Spinal cord (tissue), 10 donors: Measurements from ENCODE around the gene SMARCA5. TPM values are rescaled to one million over a fixed set of nuclear protein-coding genes. Genes with fewer than 3 reads are reported as not detected.
A peak's percentile ranks its signal among the peaks of the same experiment; 100 is the strongest.

Source experiments
- DNase-seq, 6 donors: peaks; one replicate each; pipeline versions ENCODE4 v3.0.0 to v3.0.0-alpha.2; 2013 to 2015; ENCODE audit warnings: low spot score in 6 of 6, low read depth in 4 of 6
- H3K27ac ChIP-seq: one replicate; pipeline ENCODE4 v1.5.1; 2013; ENCODE audit warnings: low read depth, low read length, control low read depth
- H3K27me3 ChIP-seq: one replicate; pipeline ENCODE4 v1.6.1; 2013; ENCODE audit warnings: low read length; ENCODE audit not compliant: control insufficient read depth, insufficient read depth
- H3K36me3 ChIP-seq: one replicate; pipeline ENCODE4 v1.6.1; 2013; ENCODE audit warnings: low read length; ENCODE audit not compliant: control insufficient read depth, insufficient read depth
- H3K4me1 ChIP-seq: one replicate; pipeline ENCODE4 v1.6.1; 2013; ENCODE audit warnings: low read length; ENCODE audit not compliant: control insufficient read depth, insufficient read depth
- H3K4me3 ChIP-seq: one replicate; pipeline ENCODE4 v1.5.1; 2013; ENCODE audit warnings: low read depth, low read length, control low read depth
- H3K9me3 ChIP-seq: one replicate; pipeline ENCODE4 v1.6.1; 2013; ENCODE audit warnings: low read length; ENCODE audit not compliant: control insufficient read depth, insufficient read depth
- whole genome bisulfite sequencing: methylation state at CpG from one replicate; pipeline ENCODE4 v1.1.5; 2013; ENCODE audit warnings: missing lambda C conversion rate; ENCODE audit not compliant: insufficient coverage; 5-methylcytosine and 5-hydroxymethylcytosine counted together
- polyA plus RNA-seq, 2 donors: library from polyadenylated mRNA; unstranded; fragments of 120-200 nt; gene quantifications; one replicate each; pipeline ENCODE4 v1.2.1, GENCODE V29; 2013; ENCODE audit not compliant: insufficient read length in 2 of 2
- total RNA-seq, 2 donors: library from RNA; depleted of rRNA in 1 of 2; stranded (reverse); fragments of 120-200 nt in 1 of 2; fragments of >200 nt in 1 of 2; gene quantifications; one replicate each; pipeline versions ENCODE4 v1.2.3 to v1.2.4, GENCODE V29; 2013 to 2014
- donor health status: healthy.

SMARCA5 gene
- total and polyA plus RNA-seq, 4 donors = 52.2 to 106 (median 81.3) TPM

DNA sequence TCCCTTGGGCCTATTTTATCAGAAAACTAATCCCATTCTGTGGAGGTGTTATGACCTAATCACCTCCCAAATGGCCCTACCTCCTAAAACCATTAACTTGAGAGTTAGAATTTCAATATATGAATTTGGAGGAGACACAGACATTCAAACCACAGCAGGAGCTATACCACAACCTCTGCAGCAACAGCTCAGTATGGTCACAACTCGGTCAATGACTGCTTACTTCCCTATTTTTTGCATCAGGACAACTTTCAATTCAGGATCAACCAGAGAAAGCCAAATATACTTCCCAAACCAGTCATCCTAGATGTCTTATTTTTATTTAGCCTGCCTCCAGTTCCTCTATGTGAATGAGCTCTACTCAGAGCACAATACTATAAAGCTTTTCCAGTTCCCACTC, 11.3 kb upstream of the SMARCA5 start:
- 86% methylated on average over 1 of the region's 1 CpG for WGBS

DNA sequence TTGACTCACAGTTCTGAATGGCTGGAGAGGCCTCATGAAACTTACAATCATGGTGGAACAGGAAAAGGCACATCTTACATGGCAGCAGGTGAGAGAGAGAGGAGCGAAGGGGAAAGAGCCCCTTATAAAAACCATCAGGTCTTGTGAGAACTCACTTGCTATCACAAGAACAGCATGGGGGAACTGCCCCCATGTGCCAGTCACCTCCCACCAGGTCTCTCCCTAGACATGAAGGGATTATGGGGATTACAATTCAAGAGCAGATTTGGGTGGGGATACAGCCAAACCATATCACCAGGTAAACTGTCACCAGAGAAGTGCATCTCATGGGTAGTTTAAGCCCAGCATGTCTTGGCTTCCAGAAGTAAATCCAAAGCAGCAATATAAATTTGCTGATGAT, 7.5 kb upstream of the SMARCA5 start:
- H3K27me3 ChIP-seq = no peaks in the 10 kb centered on the region
- no CpG with 5 or more reads among the region's 1 CpG for WGBS

More for the DNA sequence above, 11.3 kb upstream of the SMARCA5 start:
- no peaks in the 10 kb centered on the region for H3K4me1 ChIP-seq
- no peak for DNase-seq
- no peaks in the 10 kb centered on the region for H3K36me3 ChIP-seq
- H3K27ac ChIP-seq = no peak overlapping the region
- H3K27me3 ChIP-seq = no peaks in the 10 kb centered on the region
- no peak overlapping the region for H3K4me3 ChIP-seq
- no peaks in the 10 kb centered on the region for H3K9me3 ChIP-seq

DNA sequence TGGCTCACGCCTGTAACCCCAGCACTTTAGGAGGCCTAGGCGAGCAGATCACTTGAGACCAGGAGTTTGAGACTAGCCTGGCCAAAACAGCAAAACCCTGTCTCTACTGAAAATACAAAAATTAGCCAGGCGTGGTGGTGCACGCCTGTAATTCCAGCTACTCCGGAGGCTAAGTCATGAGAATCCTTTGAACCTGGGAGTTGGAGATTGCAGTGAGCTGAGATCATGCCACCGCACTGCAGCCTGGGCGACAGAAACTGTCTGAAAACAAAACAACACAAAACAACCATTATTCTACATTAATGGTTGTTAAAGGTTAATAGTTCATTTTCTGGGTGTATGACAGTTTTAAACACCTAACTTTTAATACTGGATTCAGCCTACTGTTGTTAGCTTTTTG, 1.6 kb upstream of the SMARCA5 start:
- 50% methylated on average over 2 of the region's 7 CpGs for WGBS
- no peaks in the 10 kb centered on the region for H3K27me3 ChIP-seq

More for the DNA sequence above, 7.5 kb upstream of the SMARCA5 start:
- Histone ChIP-seq H3K36me3 (no peaks in the 10 kb centered on the region), H3K27ac (no peak overlapping the region), H3K4me1 (no peaks in the 10 kb centered on the region), H3K4me3 (no peak overlapping the region), H3K9me3 (no peaks in the 10 kb centered on the region)
- DNase-seq = no peak

DNA sequence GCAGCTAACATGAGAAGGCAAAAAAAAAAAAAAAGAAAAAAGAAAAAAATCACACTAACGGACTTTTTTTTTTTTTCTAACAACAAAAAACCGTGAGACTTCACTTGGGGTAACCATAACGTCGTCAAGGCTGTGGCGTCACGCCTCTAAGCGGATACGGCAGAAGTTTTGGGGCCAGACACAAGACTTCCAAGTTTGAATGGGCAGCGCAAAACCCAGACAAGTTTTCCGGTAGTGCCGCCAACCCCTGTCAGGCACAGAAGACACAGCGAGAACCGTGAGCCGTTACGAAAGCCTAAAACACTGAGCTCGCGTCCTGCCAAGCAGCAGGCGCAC, 556 bp upstream of the SMARCA5 start:
- Histone ChIP-seq H3K27ac (peak overlapping the region; percentile 99), H3K27me3 (no peaks in the 10 kb centered on the region), H3K4me3 (peak overlapping the region; percentile 98), H3K4me1 (peaks cover 4% of the 10 kb centered on the region), H3K9me3 (no peaks in the 10 kb centered on the region), H3K36me3 (no peaks in the 10 kb centered on the region)
- WGBS = 0% methylated on average over 18 of the region's 18 CpGs
- no peak for DNase-seq

More for the DNA sequence above, 1.6 kb upstream of the SMARCA5 start:
- Histone ChIP-seq H3K4me1 (peaks cover 4% of the 10 kb centered on the region), H3K9me3 (no peaks in the 10 kb centered on the region), H3K27ac (no peak overlapping the region), H3K36me3 (no peaks in the 10 kb centered on the region), H3K4me3 (no peak overlapping the region)
- no peak for DNase-seq

DNA sequence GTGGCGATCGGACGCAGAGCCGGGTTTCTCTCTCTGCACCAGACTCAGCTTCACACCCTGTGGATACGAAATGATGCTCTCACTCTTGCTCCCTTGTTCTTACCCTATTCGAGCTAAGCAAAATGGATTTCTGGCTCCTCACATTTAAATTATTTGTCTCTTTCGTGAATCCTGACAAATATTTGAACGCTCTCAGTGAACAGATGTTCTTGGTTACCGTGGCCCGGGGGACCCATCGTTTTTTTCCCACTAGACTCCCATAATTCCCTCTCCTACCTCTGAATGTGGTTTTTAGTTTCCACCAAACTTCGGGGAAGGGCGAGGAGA, 630 bp downstream of the SMARCA5 start:
- Histone ChIP-seq H3K27ac (peak overlapping the region; percentile 99), H3K4me3 (peak overlapping the region; percentile 98), H3K36me3 (no peaks in the 10 kb centered on the region), H3K27me3 (no peaks in the 10 kb centered on the region), H3K4me1 (peaks cover 4% of the 10 kb centered on the region), H3K9me3 (no peaks in the 10 kb centered on the region)
- 0% methylated on average over 11 of the region's 13 CpGs for WGBS
- peak in 2 of 6 donors; percentile 20 to 52 for DNase-seq

DNA sequence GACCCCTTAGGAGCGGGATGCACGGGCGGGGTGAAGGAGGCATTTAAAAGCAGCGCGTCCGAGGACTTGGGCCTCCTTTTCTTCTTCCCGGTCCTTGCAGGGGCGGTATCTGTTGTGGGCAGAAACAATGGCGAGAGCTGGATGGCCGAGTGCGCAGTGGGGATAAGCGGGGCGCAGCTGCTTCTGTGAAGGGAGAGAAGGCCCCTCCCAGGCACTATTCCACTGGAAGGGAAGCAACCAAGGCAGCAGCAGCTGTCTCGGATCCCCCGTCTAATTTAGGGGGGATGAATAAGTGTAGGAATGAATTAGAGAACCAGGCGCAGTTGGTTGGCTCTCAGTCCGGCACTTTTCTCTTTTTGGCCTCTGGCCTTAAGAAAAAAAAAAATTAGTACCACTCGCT, 995 bp downstream of the SMARCA5 start:
- DNase-seq = peak; percentile 12 to 86 (median 40)
- H3K9me3 ChIP-seq = no peaks in the 10 kb centered on the region
- peak overlapping the region; percentile 98 for H3K4me3 ChIP-seq
- H3K27me3 ChIP-seq = no peaks in the 10 kb centered on the region
- H3K36me3 ChIP-seq = no peaks in the 10 kb centered on the region
- 0% methylated on average over 9 of the region's 18 CpGs for WGBS
- peak overlapping the region; percentile 99 for H3K27ac ChIP-seq
- peaks cover 4% of the 10 kb centered on the region for H3K4me1 ChIP-seq

DNA sequence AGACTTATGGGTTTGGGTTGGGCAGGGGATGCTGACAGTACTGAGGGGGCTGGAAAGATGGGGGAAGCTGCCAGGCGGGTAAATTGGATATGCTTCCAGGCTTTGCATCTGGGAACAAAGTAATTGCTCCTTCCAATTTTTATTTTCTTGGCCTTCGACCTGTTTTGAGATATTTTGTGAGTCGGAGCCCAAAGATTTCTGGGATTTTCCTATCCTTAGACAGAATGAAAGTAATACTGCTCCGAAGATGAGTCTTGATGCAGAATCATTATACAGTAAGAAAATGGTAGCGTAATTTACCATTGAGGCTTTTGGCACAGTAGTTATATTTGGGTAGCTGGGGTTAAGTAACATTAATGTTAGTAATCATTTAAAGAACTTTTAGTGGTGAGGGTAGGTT, 1.4 kb downstream of the SMARCA5 start:
- peak in 2 of 6 donors; percentile 1 to 2 for DNase-seq
- H3K27me3 ChIP-seq = no peaks in the 10 kb centered on the region
- no peaks in the 10 kb centered on the region for H3K9me3 ChIP-seq
- peak overlapping the region; percentile 98 for H3K4me3 ChIP-seq
- H3K36me3 ChIP-seq = no peaks in the 10 kb centered on the region
- H3K27ac ChIP-seq = peak overlapping the region; percentile 99
- WGBS = 0% methylated on average over 1 of the region's 5 CpGs
- peaks cover 4% of the 10 kb centered on the region for H3K4me1 ChIP-seq

DNA sequence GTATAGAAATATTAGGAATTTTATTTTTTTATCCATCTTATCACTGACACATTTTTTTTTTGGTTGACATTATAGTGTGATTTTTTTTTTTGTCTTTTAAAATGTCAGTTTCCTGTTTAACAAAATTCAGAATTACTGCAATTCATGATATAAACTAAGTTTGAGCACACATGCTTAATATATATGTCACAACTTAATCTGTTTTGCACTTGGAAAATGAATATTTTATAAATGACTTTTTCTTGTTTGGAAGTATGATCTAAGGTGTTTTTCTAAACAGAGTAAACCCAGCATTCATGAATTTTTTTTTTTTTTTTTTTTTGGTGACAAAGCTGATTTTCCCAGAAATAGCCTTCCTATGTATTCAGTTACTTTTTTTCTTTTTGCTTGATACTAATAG, 2.4 kb downstream of the SMARCA5 start:
- Histone ChIP-seq H3K27ac (no peak overlapping the region), H3K9me3 (no peaks in the 10 kb centered on the region), H3K4me1 (peaks cover 4% of the 10 kb centered on the region), H3K4me3 (peak overlapping the region; percentile 3), H3K36me3 (no peaks in the 10 kb centered on the region), H3K27me3 (no peaks in the 10 kb centered on the region)
- no peak for DNase-seq

DNA sequence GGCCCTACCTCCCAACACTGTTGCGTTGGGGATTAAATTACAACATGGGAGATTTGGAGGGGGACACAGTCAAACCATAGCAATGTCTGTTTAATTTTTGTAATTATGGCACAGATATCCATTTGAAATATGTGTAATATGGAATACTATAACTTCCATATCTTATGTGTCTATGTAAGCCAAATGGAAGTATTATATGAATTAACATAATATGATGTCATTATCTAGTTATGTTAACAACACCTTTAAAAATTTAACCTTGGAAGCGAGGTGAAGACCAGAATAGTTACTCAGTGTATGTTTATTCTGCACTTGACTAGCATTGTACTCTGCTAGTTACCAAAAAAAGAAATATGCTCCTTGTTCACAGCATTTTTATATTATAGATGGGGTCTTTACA, 4.3 kb downstream of the SMARCA5 start:
- no peak overlapping the region for H3K27ac ChIP-seq
- H3K27me3 ChIP-seq = no peaks in the 10 kb centered on the region
- no peak overlapping the region for H3K4me3 ChIP-seq
- no CpG with 5 or more reads among the region's 2 CpGs for WGBS
- H3K4me1 ChIP-seq = peaks cover 4% of the 10 kb centered on the region
- peaks cover 4% of the 10 kb centered on the region for H3K36me3 ChIP-seq
- no peak for DNase-seq
- H3K9me3 ChIP-seq = no peaks in the 10 kb centered on the region

DNA sequence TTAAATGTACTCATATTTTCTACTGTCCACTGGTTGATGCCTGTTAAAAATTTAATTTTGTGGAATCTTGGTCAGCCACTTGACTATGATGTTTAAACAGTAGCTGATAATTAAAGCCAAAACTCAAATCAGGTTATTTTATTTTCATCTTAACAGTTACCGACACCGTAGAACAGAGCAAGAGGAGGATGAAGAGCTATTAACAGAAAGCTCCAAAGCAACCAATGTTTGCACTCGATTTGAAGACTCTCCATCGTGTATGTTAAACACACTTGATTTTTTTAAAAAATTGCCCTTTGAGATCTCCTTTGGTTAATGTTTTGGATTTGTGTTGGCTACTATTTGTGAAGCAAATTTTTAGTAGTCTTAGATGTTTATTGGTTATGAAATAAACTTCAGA, 10.7 kb downstream of the SMARCA5 start:
- H3K4me1 ChIP-seq = no peaks in the 10 kb centered on the region
- peaks cover 19% of the 10 kb centered on the region for H3K36me3 ChIP-seq
- no peaks in the 10 kb centered on the region for H3K27me3 ChIP-seq
- no peaks in the 10 kb centered on the region for H3K9me3 ChIP-seq
- H3K27ac ChIP-seq = no peak overlapping the region
- no CpG with 5 or more reads among the region's 4 CpGs for WGBS
- DNase-seq = no peak
- H3K4me3 ChIP-seq = no peak overlapping the region
